GM21423 (cell line): Measurements from ENCODE around the gene PGAP6.
"Not testable (repeated sequence)": the region's sequence is repeated elsewhere in the genome, so short reads cannot be mapped to it uniquely, and the experiment has no call there.

Experiments used
- ATAC-seq: cut with Tn5 transposase; IDR thresholded peaks from one replicate; pipeline ENCODE4 v1.9.1; 2021; ENCODE audit warnings: mild to moderate bottlenecking, moderate library complexity; ENCODE audit not compliant: unreplicated experiment

The PGAP6 gene

GRCh38 chr16:331181-331814 lies 50.5 kb downstream of the PGAP6 start:
- ATAC-seq: not testable (repeated sequence)

DNA sequence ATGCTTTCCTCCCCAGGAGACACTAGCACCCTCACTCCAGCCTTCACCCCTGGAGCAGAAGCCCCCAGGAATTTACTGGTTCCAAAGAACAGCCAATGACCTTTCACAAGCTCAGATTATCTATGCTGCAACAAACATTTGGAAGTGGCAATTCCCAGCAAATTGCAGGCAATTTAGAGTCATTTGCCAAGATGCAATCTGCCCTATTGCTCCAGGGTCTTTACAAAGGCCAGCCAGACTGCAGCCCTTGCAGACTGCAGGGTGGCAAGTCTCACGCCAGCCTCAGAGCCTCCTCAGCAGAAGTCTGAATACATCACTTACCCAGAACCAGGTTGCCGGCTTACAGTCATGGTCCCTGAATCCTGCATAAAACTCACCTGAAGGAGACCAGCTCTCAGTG lies 51.0 kb downstream of the PGAP6 start:
- ATAC-seq: no peak

DNA sequence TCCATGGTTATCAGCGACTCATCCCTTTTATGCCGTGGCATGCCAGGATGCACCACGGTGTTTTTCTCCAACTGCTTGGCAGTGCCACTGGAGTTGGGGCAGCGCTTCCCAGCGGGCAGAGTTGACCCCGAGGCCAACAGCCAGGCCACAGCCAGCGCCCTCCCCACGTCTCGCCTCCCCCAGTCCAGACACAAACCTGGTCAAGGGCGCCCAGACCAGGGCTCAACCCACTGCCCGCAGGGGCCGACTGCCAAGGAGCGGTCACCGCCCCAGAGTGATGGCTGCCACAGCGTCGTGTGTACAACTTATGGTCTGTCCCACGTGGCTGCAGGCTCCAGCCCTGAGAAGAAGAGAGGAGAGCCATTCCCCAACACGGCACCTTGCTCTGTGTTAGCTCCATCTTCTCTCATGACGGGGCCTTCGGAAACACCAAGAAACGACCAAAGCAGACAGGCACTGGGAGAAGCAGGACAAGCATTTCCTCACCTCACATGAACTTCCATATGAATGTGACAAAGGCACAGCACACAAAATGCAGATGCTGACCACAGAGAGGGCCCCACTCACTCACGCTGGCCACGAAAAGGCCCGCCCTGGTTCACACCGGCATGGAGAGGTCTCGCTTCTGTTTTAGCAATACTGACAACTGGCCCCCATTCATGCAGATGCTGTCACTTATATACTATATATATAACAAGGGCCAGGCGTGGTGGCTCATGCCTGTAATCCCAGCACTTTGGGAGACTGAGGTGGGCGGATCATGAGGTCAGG lies 56.2 kb downstream of the PGAP6 start:
- ATAC-seq: no peak

DNA sequence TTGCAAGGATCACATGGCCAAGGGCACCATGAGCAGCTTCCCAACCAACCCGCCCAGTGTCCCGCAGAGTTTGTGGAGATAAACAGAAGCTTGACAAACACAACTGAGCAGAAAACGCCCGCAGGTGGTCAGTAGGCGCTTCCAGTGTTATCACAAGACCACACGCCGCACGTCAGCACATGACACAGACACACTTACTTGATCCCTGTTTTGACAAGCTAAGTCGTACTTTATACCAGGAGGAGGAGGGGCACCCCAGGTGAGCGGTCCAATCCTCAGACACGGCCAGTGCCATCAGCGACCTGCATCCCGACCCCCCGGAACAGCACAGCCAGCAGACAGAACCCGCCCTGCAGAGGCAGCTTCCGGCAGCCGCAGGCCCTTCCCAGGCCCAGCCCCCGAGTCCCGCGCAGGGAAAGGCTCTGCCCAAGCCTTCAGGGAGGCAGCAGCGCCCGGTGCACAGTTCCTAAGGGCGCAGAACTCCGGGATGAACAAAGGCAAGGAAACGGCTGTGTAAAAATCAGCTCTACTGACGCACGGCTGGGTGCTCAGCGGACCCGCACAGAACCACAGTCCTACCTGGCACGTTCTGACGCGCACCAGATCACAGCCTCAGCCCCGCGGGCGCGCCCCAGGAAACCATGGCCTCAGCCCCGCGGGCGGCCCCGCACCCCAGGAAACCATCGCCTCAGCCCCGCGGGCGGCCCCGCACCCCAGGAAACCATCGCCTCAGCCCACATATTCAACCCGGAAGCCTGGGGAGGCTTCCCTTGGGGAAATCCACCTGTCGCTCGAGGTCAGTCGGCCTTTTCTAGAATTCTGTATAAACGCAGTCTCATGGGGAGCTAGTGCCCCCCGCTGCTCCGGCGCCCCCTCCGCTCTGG lies 57.1 kb downstream of the PGAP6 start:
- peak; percentile 57 for ATAC-seq

GRCh38 chr16:324201-324450 lies 57.7 kb downstream of the PGAP6 start:
- ATAC-seq: no peak

DNA sequence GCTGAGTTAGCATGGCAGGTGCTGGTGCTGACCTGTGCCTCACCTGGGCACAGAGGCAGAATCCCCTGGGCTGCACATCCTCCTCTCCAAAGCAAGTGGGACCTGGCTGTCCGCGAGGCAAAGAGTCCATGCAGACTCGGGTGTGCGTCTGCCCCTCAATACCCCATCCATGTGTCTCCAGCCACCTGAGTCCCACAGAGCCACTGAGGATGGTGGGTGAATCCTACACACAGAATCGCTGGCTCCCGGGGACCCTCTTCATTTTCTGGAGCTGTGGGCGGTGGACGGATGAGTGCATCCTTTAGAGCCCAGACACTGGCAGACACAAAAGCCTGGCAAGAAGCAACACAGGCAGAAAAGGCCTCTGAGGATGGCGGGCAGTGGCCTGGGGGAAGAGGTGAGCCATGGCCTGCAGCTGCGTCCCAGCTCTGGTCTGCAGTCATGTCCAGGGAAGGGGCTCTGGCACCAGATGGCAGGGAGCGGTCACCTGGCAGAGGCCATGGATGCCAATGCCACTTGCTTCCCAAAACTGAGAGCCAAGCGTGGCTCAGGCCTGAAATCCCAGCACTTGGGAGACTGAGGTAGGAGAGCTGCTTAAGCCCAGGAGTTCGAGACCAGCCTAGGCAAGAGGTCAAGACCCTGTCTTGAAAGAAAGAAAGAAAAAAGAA lies 59.2 kb downstream of the PGAP6 start:
- no peak for ATAC-seq

GRCh38 chr16:321532-321931 lies 60.2 kb downstream of the PGAP6 start:
- no peak for ATAC-seq
